Measurements from ENCODE around the gene PLA2G2F.

The PLA2G2F gene

GRCh38 chr1:20149601-20150325 is 10.6 kb downstream of the PLA2G2F start:
- no peak overlapping the region for H3K27ac ChIP-seq (ENCODE audit: extremely low read depth, low read depth, low read length)
- H3K36me3 ChIP-seq (ENCODE audit: control insufficient read depth in 2 of 2, insufficient read depth in 1 of 2, low read length in 2 of 2), result no peaks in the 10 kb centered on the region
- no peaks in the 10 kb centered on the region for H3K9me3 ChIP-seq (ENCODE audit: control insufficient read depth, insufficient read depth, low read depth, low read length)
- ChIA-PET CTCF (interaction anchor here (0.7 to 6.0 kb wide), 4 partner anchors 50 to 700 kb away, joined by 3 to 53 read pairs (median 25); no protein-coding TSS in a partner anchor), POLR2A (no interaction called here)
- H3K4me3 ChIP-seq (ENCODE audit: low read depth, low read length), result no peak overlapping the region
- TF ChIP-seq OSR2 (tag by site-specific recombination; IDR thresholded peaks at IDR 0.05) (no peak), ZNF600 (tag by site-specific recombination; IDR thresholded peaks at IDR 0.05) (no peak), ZBTB20 (tag by site-specific recombination; IDR thresholded peaks at IDR 0.05) (no peak), ZNF202 (tag by site-specific recombination; IDR thresholded peaks at IDR 0.05; ENCODE audit: borderline replicate concordance) (no peak), ZNF561 (tag by site-specific recombination; IDR thresholded peaks at IDR 0.05; ENCODE audit: borderline replicate concordance) (no peak), PRDM4 (tag by site-specific recombination; IDR thresholded peaks at IDR 0.05) (peak; percentile 57; the same call in 1 of the 2 replicates), ZNF112 (tag by site-specific recombination; IDR thresholded peaks at IDR 0.05) (no peak), ZNF785 (tag by site-specific recombination; IDR thresholded peaks at IDR 0.05) (no peak), ZSCAN30 (tag by site-specific recombination; IDR thresholded peaks at IDR 0.05) (no peak)
- no peaks in the 10 kb centered on the region for H3K4me1 ChIP-seq (ENCODE audit: control insufficient read depth, insufficient read depth, low read length)

- Histone ChIP-seq H3K4me3 (ENCODE audit: low read depth, low read length) (no peak overlapping the region), H3K36me3 (ENCODE audit: control insufficient read depth in 2 of 2, insufficient read depth in 1 of 2, low read length in 2 of 2) (no peaks in the 10 kb centered on the region), H3K4me1 (ENCODE audit: control insufficient read depth, insufficient read depth, low read length) (no peaks in the 10 kb centered on the region), H3K27ac (ENCODE audit: extremely low read depth, low read depth, low read length) (no peak overlapping the region), H3K9me3 (ENCODE audit: control insufficient read depth, insufficient read depth, low read depth, low read length) (no peaks in the 10 kb centered on the region)
- ChIA-PET CTCF (interaction anchor here (0.7 to 6.0 kb wide), 5 partner anchors 50 to 699 kb away, joined by 3 to 53 read pairs (median 37); no protein-coding TSS in a partner anchor), POLR2A (no interaction called here)
- TF ChIP-seq ZNF391 (tag by site-specific recombination; IDR thresholded peaks at IDR 0.05; ENCODE audit: borderline replicate concordance, low read depth) (no peak), ZNF223 (tag by site-specific recombination; IDR thresholded peaks at IDR 0.05) (no peak), ZNF341 (tag by site-specific recombination; IDR thresholded peaks at IDR 0.05; ENCODE audit: low read depth) (no peak), ZNF707 (tag by site-specific recombination; IDR thresholded peaks at IDR 0.05) (no peak), GLI4 (tag by site-specific recombination; IDR thresholded peaks at IDR 0.05) (no peak), KLF9 (tag by site-specific recombination; IDR thresholded peaks at IDR 0.05; ENCODE audit: low read depth) (no peak), ZNF133 (tag by site-specific recombination; IDR thresholded peaks at IDR 0.05) (no peak), ZNF664 (tag by site-specific recombination; IDR thresholded peaks at IDR 0.05) (no peak), ZNF426 (tag by site-specific recombination; IDR thresholded peaks at IDR 0.05) (no peak), SP2 (tag by site-specific recombination; IDR thresholded peaks at IDR 0.05) (no peak), BCL11A (tag by site-specific recombination; IDR thresholded peaks at IDR 0.05; ENCODE audit: low read depth) (no peak), TCF7L2 (IDR thresholded peaks at IDR 0.05; ENCODE audit: borderline replicate concordance, low read depth, low read length) (no peak), ZNF394 (tag by site-specific recombination; IDR thresholded peaks at IDR 0.05; ENCODE audit: borderline replicate concordance) (no peak)
Measured at GRCh38 chr1:20150326-20150705, 11.2 kb downstream of the PLA2G2F start.

All from HEK293 (cell line).